Stimulated activated CD8-positive, alpha-beta memory T cell treated with anti-CD3 and anti-CD28 coated beads, Interleukin-12 subunit alpha, Interleukin-12 subunit beta, amount 100 ng/mL, for 4 hours (primary cell): ENCODE data around the gene TSPAN16.
"Not testable (repeated sequence)": the region's sequence is repeated elsewhere in the genome, so short reads cannot be mapped to it uniquely, and the experiment has no call there.

ENCODE experiments used
- DNase-seq: peaks from one replicate; pipeline ENCODE4 v3.0.0-alpha.2; 2020; ENCODE audit warnings: low read depth

TSPAN16 gene

DNA sequence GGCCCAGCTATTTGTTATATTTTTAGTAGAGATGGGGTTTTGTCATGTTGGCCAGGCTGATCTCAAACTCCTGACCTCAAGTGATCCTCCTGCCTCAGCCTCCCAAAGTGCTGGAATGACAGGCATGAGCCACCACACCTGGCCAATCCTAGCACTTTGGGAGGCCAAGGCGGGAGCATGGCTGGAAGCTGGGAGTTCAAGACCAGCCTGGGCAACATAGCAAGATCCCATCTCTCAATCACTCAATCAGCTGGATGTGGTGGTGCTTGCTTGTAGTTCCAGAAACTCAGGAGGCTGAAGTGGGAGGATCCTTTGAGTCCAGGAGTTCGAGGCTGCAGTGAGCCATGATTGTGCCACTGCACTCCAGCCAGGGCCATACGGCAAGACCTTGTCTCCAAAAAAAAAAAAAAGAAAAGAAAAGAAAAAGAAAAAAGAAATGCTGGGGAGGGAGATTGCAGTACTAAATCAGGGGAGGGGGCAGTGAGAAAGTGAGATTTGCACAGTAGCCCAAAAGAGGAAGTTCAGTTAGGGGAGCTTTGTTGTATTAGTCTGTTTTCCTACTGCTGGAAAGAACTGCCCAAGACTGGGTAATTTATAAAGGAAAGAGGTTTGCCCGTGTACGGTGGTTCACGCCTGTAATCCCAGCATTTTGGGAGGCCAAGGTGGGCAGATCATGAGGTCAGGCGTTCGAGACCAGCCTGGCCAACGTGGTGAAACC, 24.5 kb downstream of the TSPAN16 start:
- not testable (repeated sequence) for DNase-seq

DNA sequence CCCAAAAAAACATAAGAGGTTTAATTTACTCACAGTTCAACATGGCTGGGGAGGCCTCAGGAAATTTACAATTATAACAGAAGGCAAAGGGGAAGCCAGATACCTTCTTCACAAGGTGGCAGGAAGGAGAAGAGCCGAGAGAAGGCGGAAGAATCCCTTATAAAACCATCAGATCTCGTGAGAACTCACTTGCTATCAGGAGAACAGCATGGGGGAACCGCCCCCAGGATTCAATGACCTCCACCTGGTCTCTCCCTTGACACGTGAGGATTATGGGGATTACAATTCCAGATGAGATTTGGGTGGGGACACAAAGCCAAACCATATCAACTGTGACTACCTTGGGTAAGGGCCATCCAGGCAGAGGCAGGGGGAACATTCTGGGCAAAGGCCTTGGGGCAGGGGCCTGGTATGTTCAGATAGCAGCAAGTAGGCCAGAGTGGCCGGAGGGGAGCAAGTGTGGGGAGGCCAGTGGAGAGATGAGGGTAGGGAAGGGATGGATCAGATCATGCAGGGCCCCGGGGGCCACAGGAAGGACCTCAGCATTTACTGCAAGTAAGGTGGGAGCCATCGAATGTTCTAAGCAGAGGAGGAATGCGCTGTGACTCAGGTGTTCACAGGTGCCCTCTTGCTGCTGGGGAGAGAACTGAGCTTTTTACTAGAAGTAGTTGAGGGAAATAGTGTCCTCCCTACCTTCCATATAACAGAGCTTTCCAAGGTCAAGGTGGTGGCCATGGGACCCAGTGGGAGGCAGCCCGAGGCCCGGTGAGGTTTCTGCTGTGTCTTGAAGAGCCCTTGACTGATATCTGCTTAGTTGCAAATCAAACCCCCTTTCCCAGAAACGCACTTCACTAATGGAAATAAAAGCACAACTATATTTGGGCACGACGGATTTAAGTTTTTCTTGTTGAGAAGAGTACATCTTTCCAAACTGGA, 25.5 kb downstream of the TSPAN16 start:
- no peak for DNase-seq

DNA sequence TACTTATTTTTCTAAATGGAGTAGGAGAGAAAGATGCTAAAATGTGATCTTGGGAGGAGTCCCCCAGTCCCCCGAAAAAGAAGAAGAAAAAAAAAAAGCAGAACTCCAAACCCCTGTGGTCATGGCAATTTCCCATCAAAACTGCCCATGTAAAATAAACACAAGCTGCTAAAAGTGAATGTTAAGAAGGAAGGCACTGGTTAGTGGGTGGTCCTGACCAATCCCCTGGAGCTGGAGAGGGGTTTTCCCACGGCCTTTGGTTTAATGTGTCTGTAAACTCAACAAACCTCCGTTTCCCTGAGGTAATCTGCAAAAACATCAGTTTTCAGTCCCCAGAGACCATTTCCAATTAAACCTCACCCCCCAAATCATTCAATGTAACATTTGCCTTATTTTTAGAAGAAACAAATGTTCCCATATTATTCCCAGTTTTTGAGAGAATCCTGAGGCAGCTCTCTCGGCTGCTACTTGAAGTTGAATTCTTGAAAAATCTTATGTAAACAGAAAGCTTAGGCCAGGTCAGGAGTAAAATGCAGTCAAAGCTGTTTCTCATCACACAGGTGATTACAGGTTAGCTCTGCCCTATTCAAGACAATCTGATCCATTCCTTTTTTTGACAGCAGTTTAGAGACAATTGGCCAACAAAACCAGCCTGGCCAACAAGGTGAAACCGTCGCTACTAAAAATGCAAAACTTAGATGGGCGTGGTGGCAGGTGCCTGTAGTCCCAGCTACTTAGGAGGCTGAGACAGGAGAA, 26.5 kb downstream of the TSPAN16 start:
- no peak for DNase-seq

GRCh38 chr19:11323601-11324078, 27.7 kb downstream of the TSPAN16 start:
- DNase-seq = no peak

DNA sequence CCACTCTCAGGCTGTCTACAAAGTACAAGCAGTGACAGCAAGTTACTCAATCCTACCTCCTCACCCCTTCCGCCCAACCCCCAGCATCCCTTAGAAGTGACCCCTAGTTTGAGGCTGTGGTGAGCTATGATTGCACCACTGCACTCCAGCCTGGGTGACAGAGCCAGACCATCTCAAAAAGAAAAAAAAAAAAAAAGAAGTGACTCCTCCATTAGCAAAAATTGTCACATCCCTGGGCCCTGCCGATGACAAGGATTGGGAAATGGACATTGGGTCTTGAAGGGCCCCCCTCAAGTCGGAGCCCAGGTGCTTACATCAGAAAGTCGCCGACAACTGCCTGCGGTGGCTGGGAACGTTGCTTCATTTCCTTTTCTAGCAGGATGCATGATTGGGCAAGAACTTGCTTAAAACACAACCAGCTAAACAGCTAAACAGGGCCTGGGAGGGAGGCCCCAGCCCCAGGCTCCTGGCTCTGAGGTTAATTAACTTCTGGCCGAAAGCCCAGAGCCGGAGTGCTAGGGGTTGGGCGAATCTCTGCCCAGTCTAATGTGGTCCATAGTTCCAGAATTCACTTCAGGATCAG, 28.2 kb downstream of the TSPAN16 start:
- DNase-seq = no peak

GRCh38 chr19:11324748-11325389, 28.9 kb downstream of the TSPAN16 start:
- DNase-seq = no peak

- DNase-seq = no peak
Observed at GRCh38 chr19:11325544-11325943, 29.6 kb downstream of the TSPAN16 start.

DNA sequence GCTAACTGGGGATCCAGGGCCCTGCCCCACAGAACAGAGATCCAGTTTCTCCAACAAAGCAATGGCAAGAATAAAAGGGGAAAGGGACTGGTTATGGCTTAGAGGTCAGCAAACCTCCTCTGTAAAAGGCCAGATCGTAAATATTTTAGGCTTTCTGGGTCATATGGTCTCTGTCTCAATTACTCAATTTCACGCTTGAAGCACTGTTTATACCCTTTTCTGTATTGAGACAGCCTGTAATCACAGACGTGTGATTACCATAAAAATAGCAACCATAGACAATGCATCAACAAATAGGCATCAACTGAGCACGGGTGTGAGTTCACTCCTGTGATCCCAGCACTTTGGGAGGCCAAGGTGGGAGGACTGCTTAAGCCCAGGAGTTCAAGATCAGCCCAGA, 34.2 kb downstream of the TSPAN16 start:
- DNase-seq = no peak

GRCh38 chr19:11331502-11331901, 35.5 kb downstream of the TSPAN16 start:
- DNase-seq = no peak

GRCh38 chr19:11332822-11333221, 36.9 kb downstream of the TSPAN16 start:
- DNase-seq = no peak

- DNase-seq = not testable (repeated sequence)
Observed at GRCh38 chr19:11333838-11334237, 37.9 kb downstream of the TSPAN16 start.

DNA sequence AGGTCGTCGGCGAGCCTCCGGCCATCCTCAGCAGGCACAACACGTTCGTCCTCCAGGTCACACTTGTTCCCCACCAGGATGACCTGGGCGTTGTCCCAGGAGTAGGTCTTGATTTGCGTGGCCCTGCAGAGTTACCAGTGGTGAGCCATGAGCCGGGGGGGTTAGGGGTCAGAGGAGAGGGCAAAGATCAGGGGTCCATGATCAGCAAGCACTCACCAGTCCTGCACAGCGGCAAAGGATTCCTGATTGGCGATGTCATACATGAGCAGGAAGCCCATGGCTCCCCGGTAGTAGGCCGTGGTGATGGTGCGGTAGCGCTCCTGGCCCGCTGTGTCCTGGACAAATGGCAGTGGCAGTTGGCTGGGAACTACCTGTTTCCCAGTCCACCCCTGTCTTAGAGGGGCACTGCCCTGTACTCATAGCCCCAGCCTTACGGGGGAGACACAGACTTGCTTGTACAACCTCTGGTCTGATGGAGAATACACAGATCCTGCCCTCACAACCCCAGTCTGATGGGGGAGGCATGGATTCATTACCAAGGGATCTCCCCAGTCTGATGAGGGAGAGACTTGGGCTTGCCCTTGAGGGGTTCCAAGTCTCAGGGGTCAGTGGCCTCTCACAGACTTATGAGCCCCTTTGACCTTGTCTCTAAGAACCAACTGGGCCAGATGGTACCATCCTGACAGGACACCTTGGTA, 39.6 kb downstream of the TSPAN16 start:
- DNase-seq = no peak

DNA sequence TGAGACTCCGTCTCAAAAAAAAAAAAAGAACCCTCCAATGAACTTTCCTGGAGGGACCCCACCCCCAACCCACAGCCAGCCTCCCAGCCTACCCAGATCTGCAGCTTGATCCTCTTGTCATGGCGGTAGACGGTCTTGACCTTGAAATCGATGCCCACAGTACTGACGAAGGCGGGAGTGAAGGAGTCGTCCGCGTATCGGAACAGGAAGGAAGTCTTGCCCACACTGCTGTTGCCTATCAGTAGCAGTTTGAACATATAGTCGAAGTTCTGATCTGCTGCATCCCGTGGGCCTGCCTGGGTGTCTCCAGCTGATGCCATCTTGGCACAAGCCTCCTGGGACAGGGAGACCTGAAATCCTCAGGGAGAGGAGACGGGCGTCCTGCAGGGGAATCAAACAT, 41.1 kb downstream of the TSPAN16 start:
- DNase-seq = no peak

GRCh38 chr19:11338121-11338520, 42.2 kb downstream of the TSPAN16 start:
- DNase-seq = no peak

- no peak for DNase-seq
Observed at GRCh38 chr19:11338569-11339253, 42.8 kb downstream of the TSPAN16 start.

GRCh38 chr19:11339254-11340098, 43.5 kb downstream of the TSPAN16 start, which contains the start of gene RAB3D:
Gene RAB3D, minus strand, starts transcription at chr19:11339657. Its CDS starts 2,258 bp downstream, at chr19:11337399.
- peak; percentile 60 for DNase-seq

DNA sequence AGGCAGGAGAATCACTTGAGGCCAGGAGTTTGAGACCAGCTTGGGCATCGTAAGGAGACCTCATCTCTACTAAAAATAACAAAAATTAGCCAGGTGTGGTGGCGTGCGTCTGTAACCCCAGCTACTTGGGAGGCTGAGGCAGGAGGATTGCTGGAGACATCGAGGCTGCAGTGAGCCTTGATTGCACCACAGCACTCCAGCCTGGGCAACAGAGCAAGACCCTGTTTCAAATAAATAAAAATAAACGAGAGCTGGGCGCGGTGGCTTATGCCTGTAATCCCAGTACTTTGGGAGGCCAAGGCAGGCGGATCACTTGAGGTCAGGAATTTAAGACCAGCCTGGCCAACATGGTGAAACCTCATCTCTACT, 44.1 kb downstream of the TSPAN16 start:
- DNase-seq = not testable (repeated sequence)

DNA sequence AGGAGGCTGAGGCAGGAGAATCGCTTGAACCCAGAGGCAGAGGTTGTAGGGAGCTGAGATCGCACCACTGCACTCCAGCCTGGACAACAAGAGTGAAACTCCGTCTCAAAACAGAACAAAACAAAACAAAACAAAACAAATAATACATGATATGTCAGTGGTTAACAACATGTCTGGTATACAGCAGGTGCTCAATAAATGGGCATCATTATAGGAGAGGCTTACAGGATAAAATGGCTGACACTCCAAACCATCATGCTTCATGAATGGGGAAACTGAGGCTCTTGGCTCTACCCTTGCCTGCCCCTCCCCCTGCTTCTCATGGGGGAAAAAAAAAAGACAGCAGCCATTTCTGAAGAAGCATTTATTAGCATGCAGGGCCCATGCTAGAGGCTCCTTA, 46.5 kb downstream of the TSPAN16 start:
- DNase-seq = no peak

DNA sequence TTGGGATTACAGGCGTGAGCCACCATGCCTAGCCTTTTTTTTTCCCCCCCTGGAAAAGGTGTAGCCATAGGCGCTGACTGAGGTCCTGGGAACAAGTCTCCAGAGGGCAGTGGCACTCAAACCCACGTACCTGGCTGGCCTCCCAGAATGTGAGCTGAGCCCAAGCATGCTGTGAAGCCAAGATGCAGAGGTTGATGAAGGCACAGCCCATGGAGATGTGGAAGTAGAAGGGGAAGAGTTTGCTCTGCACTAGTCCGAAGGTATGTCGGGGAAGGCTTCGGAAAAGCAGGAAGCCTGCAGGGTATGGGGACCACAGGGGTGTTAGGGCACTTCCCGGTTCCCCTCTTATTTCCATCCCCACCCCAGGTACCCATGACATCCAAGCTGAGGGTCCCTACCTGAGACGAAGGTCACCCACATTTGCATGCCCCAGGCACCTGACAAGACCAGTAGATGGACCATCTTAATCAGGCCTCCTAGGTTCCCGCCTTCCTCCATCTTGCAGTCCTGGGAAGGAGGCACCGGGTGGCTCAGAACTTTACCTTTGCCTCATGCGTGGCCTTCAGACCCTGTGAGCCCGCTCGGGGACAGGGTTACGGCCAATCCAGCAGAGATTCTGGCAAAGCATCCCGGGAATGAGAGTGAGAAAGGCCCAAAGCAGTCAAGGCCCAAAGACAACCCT, 49.3 kb downstream of the TSPAN16 start:
- no peak for DNase-seq
